GM12801 (cell line): ENCODE data around the gene PRXL2B.

Experiments used
- CTCF ChIP-seq: IDR thresholded peaks from one replicate; pipeline ENCODE4 v1.5.1; 2011; ENCODE audit warnings: control low read depth; ENCODE audit not compliant: insufficient read length; ENCODE audit errors: extremely low read depth

PRXL2B gene

DNA sequence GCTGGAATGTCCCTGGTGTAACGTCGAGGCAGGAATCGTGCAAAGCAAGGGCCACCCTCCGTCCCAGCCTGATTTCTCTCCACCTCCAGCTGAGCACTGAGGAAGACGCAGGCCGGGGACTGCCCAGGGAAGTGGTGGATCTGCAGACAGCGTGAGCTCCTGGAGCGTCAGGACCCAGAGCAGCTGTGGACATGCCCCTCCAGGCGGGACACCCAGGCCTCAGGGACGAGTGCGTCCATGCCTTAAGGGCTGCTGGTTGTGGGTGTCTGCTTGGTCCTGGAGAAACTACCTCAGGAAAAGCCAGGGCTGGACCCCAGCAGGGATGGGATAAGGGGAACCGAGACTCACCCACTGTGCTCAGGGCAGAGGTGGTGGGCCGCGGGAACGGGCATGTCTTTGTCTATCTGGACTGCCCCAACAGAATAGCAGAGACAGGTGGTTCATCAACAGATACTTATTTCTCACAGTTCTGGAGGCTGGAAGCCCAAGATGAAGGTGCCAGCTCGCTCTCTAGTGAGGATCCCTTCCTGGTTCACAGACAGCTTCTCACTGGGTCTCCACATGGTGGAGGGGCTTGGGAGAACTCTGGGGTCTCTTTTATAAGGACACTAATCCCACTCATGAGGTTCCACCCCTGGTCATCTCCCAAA is 52.0 kb downstream of the PRXL2B start:
- TF ChIP-seq CTCF: no peak

GRCh38 chr1:2639203-2639602 is 52.6 kb downstream of the PRXL2B start:
- no peak for TF ChIP-seq CTCF

GRCh38 chr1:2639607-2640521 is 53.3 kb downstream of the PRXL2B start:
- TF ChIP-seq CTCF: no peak

DNA sequence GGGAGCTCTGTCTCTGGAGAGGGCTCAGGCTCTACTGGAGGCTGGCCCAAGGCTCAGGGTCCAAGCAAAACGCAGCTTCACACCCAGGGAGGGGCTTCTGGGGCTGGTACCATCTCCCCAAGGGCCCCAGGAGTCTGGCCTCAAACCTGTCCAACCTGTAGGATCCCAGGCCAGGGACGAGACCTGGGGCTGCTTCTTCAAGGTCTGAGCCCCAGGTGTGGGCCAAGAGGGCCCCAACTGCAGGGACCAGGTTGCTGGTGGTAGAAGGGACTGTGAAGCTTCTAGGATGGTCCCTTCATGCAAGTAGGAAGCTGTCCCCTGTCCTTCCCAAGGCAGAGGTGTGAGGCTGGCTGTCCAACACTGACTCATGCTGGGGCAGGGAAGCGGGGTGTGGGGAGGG is 54.0 kb downstream of the PRXL2B start:
- no peak for TF ChIP-seq CTCF
